Stimulated activated CD8-positive, alpha-beta memory T cell treated with anti-CD3 and anti-CD28 coated beads, Interleukin-12 subunit alpha, Interleukin-12 subunit beta, amount 100 ng/mL, for 1 hour (primary cell): ENCODE data around the gene TSSC4.

Source experiments
- DNase-seq: peaks from one replicate; pipeline ENCODE4 v3.0.0-alpha.2; 2020; ENCODE audit warnings: low read depth

The TSSC4 gene

GRCh38 chr11:2369320-2369719 lies 31.2 kb upstream of the TSSC4 start:
- DNase-seq: no peak

GRCh38 chr11:2369896-2370295 lies 30.7 kb upstream of the TSSC4 start:
- no peak for DNase-seq

DNA sequence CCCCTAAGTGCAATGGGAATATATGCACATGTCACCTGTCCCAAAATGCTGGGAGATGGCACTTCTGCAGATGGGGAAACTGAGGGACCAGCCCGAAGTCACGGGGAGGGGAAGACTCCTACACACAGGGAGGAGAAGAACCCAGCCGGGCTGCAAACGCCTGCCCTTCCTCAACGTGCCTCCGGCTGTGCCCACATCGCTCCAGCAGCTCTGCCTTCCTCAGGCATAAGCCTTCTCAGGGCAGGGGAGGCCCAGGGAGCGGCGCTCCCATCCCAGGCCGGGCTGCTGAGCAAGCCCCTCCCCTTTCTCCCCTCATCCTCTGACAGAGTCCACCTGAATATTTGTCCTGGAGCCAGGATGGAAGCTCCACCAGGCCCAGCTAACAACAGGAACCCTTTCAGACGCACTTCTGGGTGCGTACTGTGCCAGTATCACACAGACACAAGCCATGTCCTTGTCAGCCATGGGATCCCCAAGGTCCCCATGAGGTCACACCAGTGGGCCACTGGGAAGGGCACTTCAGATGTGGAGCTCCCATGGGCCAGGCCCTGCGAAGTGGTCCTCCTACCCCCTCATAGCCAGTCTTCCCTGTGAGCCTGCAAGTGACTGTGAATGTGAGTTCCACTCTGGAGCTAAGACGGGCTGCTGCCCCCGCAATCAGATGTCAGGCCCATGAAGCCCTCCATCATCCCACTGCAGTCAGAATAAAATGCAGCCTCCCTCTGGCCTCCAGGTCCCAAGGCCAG lies 25.9 kb upstream of the TSSC4 start:
- DNase-seq: no peak

- no peak for DNase-seq
Measured at GRCh38 chr11:2375341-2375853, 25.2 kb upstream of the TSSC4 start.

- no peak for DNase-seq
Measured at GRCh38 chr11:2375964-2376551, 24.5 kb upstream of the TSSC4 start.

GRCh38 chr11:2376751-2377451 lies 23.6 kb upstream of the TSSC4 start, which contains the start of gene CD81:
TSS of gene CD81 (plus strand) at chr11:2377310. CDS start at chr11:2377550, 240 bp downstream.
- DNase-seq: peak; percentile 49

GRCh38 chr11:2377511-2378443 lies 22.8 kb upstream of the TSSC4 start:
- DNase-seq: no peak

DNA sequence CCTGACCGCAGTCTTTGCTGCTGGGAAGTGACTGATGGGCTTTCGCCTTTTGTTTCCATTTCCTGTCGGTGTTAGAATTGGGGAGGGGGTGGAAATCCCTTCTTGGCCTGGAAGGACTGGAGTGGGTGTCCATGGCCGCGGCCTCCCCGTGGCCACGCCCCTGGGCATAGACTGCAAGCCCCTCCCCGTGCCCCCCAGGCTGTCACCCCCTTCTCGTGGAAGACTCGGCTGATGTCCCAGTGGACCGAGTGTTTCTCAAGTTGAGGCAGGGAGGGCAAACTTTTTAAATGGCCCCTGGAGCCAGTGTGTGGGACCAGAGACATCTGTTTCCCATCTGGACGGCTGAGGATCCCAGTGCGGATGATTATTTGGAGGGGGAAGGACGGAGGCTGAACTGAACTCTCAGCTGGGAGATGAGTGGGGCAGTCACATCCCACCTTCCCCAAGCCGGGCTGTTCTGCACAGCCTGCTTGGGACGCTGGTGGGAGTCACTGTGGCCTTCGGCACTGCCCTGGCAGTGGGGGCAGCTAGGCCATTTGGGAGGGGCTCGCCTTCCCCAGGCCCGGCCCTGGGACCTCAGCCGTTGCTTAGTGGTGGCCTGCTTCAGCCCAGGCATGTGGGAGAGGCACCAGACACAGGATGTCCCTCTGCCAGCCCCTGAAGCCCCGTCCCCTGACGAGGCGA lies 21.9 kb upstream of the TSSC4 start:
- no peak for DNase-seq

DNA sequence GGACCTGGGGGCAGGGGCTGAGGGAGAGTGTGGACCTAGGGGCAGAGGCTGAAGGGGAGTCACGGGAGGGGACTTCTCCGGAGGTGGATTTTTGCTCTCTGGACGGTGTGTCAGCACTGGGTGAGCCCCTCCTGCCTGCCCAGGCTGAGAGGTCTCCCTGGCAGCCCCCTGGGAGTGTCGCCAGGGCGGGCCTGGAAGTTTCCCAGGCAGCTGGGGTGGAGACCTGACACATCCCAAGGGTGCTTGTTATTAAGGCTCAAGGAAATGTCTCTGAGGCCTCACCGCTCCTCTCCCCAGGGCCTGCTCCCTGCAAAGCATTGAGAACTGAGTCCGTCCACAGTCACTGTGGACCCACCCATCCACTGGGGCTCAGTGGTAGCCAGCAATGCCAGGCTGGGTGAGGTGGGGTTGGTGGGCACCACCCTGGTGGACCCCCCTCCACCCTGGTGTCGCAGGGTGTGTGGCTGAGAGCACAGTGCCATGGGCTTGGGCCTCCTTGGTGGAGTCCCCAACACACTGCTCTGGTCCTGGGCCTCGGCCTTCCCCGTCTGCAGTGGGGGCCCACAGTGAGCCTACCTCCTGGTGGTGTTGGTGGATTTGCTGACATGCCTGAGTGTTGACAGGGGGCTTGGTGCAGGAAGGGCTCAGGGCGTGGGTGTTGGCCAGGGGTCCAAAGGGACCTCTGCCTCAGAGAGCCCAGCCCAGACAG lies 20.9 kb upstream of the TSSC4 start:
- no peak for DNase-seq

- DNase-seq: no peak
Measured at GRCh38 chr11:2380396-2380795, 20.2 kb upstream of the TSSC4 start.

DNA sequence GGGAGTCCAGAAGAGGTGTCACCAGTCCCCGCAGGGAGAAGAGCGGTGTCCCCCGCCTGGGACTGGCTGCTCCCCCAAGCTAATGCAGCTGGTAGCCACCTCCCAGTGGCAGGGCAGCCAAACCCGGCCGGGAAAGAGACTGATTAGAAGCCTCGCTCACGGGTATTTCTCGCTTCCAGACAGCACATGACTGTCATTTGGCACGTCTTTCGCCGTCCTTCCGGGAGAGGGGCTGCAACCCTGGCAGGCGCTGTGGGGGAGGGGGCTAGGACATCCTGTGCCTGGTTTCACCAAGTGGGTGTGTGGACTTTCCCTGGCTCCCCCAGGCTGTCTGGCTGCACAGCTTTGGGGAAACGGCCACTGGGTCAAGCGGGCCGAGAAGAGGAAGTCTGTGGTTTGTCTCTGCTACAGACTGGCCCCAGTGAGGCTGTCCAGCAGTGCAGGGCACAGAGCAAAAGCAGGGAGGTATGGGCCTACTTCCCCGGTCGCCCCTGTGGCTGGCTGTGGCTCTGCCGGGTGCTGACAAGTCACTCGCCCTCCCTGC lies 19.7 kb upstream of the TSSC4 start:
- DNase-seq: no peak

DNA sequence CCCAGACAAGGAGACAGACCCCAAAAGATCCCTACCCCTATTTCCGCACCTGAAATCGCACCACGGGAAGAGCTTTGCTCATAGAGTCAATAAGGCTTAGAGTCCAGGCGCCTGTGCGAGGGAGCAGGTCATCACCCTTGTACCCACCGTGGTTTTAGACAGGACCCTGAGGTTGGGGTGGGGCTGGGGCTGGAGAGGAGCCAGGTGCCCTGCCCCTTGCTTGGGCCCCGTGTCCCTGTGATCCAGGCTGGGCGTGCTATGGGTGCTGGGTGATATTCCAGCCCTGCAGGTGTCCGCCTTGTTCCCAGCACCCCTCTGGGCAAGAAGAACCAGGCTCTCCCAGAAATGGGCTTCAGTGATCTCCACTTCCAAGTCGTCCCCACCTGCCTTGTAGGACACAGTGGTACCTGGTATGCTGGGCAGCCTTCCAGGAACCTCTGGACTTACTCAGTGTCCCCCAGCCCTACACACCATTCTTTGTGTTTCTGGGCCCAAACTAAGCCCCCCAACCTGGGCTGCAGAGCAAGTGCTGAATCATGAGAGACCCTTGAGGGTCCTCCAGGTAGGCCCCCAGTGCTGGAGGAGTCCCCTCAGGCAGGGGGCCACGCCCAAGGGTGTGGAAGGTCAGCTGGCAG lies 18.9 kb upstream of the TSSC4 start:
- no peak for DNase-seq

GRCh38 chr11:2382129-2382517 lies 18.4 kb upstream of the TSSC4 start:
- DNase-seq: no peak

DNA sequence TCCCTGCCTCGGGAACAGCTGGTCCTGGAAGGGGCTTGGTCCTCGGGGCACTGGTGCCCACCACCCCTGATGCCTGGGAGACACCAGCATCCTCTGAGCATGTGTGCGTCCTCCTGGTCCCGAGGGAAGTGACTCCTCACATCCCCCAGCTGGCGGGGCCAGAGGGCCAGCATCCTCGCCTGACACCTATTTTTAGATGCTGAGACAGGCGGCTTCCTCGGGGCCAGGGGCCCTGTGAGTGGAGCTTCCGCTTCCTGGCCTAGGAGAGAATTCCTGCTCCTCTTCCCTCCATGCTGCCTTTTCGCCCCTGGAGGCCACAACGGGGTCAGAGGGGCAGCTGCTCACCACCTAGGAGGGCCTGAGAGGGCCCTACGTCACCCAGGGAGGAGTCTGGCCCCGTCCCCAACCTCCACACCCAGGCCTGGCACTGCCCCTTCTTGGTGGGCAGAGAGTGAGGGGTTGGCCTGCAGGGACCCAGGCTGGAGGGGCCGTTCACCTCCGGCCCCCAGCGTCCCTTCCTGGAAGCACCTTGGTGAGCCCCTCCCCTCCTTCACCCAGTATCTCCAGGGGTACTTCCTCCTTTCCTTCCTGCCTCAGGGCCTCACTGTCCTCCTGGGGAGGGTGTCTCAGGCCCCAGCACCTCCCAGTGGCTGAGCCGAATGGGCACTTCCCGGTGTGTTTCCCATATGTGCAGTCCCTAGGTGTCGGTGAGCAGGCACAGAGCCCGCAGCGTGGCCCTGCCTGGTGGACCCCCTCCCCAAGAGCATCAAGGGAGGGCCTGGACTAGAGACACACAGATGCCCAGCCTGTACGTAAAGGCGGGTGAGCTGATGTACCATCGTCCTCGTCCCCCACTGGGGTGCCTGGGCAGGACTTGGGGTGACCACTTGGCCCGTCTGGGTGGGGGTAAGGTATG lies 17.4 kb upstream of the TSSC4 start:
- no peak for DNase-seq

GRCh38 chr11:2383852-2384804 lies 16.4 kb upstream of the TSSC4 start:
- no peak for DNase-seq

DNA sequence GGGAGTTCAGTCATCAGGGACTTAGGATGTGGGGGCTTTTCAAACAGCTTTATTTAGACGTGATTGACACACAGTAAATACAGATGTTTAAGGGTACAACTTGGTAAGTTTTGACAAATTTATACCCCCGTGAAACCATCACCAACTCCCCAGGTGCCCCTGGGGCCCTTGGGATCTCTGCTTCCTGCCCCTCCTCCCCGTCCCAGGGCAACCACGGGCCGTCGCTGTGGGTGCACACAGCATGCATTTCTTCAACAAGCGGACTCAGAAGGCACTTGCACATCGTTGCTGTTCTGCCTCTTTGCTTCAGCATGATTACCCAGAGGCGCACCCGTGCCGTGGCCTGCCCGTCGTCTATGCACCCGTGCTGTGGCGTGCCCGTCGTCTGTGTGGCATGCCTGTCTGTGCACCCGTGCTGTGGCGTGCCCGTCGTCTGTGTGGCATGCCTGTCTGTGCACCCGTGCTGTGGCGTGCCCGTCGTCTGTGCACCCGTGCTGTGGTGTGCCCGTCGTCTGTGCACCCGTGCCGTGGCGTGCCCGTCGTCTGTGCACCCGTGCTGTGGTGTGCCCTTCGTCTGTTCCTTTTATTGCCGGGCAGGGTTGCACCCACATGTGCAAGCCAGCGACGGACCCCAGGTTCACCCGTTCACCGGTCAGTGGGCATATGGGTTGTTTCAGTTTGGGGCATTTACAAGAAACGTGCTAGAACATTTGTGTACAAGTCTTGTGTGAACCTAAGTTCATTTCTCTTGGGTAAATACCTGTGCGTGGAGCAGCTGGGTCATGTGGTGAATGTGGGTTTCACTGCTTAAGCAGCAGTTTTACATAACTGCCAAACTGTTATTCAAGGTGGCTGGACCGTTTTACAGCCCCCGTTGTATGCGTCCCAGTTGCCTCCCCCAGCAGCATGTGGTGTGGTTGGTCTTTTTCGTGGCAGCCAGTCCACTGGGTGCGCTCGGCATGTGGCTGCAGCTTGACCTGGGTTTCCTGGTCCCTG lies 15.1 kb upstream of the TSSC4 start:
- no peak for DNase-seq
